Activated CD8-positive, alpha-beta memory T cell treated with anti-CD3 and anti-CD28 coated beads, Interleukin-2, amount 50 U/mL, for 24 hours (primary cell): ENCODE measurements around the gene SLC25A18.
"Not testable (repeated sequence)": the region's sequence is repeated elsewhere in the genome, so short reads cannot be mapped to it uniquely, and the experiment has no call there.

Experiments used
- DNase-seq: peaks from one replicate; pipeline ENCODE4 v3.0.0-alpha.2; 2020; ENCODE audit errors: extremely low read depth

SLC25A18 gene, protein sequence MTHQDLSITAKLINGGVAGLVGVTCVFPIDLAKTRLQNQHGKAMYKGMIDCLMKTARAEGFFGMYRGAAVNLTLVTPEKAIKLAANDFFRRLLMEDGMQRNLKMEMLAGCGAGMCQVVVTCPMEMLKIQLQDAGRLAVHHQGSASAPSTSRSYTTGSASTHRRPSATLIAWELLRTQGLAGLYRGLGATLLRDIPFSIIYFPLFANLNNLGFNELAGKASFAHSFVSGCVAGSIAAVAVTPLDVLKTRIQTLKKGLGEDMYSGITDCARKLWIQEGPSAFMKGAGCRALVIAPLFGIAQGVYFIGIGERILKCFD

DNA sequence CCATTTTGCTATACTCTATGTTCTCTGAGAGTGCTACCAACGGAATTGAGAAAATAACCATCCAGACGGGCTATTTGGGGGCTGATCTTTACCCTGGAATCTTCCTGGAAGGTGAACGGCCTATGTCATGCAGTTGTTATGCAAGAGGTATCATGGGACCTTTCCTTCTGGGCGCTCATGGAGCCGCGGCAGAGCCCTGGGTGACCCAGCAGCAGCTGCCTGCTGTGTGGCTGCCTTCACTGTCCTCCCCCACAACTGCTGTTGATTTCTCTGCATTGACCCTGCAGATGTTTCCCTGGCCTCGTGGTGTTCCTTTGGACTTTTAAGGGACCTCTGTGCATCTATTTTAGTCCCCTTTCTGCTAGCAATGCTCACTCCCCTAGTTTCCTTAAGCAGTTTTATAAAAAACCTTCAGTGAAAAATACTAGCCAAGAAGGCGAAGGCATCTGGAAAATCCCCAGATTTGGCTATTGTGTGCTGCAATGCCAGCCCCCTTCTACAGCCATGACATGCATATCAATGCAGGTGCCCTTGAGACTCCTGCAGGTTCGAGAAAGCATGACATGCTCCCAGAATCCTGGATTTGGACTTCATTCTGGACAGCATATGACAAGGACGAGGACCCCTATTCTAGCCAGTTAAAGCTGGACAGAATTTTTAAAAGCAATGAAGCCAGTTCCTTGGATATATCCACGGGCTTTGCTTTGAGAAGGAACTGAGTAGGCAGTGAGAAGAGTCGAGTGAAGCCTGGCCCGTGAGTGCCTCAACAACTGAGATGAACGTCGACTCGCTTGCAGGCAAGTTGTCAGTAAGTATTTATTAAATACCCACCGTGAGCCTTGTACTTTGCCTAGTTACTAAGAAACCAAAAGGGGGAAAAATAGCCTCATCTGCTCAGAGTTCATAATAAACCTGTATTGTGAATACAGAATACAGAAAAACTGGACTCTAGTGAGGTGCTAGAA, at the start of gene SLC25A18:
SLC25A18 (plus strand) TSS at position 593 of the 965 bp plus-strand sequence. CDS start 16,447 bp downstream, outside the sequence.
- no peak for DNase-seq

GRCh38 chr22:17513612-17514011, 49.7 kb upstream of the SLC25A18 start:
- DNase-seq, result no peak

GRCh38 chr22:17514084-17514483, 49.2 kb upstream of the SLC25A18 start:
- no peak for DNase-seq

DNA sequence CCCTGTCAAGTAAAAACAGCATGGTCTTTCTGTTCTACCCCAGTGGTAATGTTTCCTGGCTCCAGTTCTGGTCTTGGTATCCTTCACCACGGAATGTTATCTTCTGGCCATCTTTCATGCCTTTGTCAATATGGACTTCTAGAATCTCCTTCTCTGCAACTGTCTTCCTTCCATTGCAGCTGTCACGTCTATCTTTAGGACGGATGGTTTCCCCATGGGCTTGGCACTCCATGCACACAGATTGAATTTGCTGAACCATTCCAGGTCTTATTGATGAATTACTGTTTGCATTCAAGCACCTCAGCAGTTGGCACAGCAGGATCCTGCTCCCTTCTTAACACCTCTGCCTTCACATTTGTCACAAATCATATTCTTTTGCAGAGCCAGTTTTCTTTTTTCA, 44.9 kb upstream of the SLC25A18 start:
- DNase-seq, result no peak

DNA sequence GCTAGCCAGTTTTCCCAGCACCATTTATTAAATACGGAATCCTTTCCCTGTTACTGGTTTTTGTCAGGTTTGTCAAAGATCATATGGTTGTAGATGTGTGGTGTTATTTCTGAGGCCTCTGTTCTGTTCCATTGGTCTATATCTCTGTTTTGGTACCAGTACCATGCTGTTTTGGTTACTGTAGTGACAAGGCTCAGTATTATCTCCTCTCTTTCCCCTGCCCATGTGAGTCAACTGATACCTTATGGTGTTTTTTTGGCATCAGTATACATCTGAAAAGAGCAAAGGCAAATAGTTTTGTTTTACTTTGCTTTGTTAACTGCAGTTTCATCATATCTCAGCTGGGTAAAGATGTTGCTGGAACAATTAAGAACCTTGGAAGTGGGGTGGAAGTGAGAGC, 41.3 kb upstream of the SLC25A18 start:
- not testable (repeated sequence) for DNase-seq

- DNase-seq, result no peak
These were observed 39.4 kb upstream of the SLC25A18 start for GRCh38 chr22:17523925-17524324.

GRCh38 chr22:17536269-17536668, 27.0 kb upstream of the SLC25A18 start:
- no peak for DNase-seq

- no peak for DNase-seq
These were observed 26.1 kb upstream of the SLC25A18 start for GRCh38 chr22:17537155-17537554.

DNA sequence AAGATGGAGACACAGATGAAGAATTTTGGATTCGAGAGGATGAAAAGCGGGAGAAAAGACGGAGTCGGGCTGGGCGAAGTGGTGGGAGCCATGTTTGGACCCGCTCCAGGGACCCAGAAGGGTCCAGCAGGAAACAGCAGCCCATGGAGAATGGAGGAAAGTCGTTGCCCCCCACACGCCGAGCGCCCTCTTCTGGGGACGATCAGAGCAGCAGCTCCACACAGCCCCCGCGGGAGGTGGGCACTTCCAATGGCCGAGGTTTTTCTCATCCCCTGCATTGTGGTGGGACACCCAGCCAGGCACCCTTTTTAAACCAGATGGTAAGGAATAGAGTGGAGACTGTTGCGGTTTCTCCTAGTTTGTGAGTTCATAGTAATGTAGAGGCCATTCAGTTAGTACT, 22.8 kb upstream of the SLC25A18 start:
- DNase-seq, result no peak

- no peak for DNase-seq
These were observed 21.8 kb upstream of the SLC25A18 start for GRCh38 chr22:17541476-17541875.

GRCh38 chr22:17542452-17542851, 20.8 kb upstream of the SLC25A18 start:
- DNase-seq, result no peak

GRCh38 chr22:17548010-17548755, 15.1 kb upstream of the SLC25A18 start:
- no peak for DNase-seq

- DNase-seq, result no peak
These were observed 14.6 kb upstream of the SLC25A18 start for GRCh38 chr22:17548756-17549035.

GRCh38 chr22:17549183-17549582, 14.1 kb upstream of the SLC25A18 start:
- no peak for DNase-seq

DNA sequence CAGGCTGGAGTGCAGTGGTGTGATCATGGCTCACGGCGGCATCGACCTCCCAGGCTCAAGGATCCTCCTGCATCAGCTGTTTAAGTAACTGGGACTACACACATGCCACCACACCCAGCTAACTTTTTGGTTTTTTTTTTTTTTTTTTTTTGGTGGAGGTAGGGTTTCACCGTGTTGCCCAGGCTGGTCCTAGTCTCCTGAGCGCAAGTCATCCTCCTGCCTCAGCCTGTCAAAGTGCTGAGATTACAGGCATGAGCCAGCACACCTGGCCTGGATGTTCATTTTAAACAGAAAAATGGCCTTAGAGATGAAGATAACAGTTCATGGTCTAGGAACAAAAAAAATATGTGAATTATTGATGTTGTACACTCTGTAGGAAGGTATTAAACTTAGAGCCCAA, 13.6 kb upstream of the SLC25A18 start:
- DNase-seq, result no peak

- no peak for DNase-seq
These were observed 10.6 kb upstream of the SLC25A18 start for GRCh38 chr22:17552737-17553136.

- DNase-seq, result no peak
These were observed 8.5 kb upstream of the SLC25A18 start for GRCh38 chr22:17554814-17555213.

DNA sequence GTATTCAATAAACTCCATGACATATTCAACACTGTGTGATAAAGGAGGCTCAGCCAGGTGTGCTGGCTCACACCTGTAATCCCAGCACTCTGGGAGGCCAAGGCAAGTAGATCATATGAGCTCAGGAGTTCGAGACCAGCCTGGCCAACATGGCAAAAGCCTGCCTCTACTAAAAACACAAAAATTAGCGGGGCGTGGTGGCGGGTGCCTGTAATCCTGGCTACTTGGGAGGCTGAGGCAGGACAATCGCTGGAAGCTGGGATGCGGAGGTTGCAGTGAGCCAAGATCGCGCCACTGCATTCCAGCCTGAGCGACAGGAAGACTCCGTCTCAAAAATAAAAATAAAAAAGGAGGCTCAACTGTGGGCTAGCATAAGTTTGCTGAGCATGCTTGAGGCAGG, 4.1 kb upstream of the SLC25A18 start:
- DNase-seq, result no peak

- DNase-seq, result no peak
These were observed 666 bp downstream of the SLC25A18 start for GRCh38 chr22:17563936-17564391.

DNA sequence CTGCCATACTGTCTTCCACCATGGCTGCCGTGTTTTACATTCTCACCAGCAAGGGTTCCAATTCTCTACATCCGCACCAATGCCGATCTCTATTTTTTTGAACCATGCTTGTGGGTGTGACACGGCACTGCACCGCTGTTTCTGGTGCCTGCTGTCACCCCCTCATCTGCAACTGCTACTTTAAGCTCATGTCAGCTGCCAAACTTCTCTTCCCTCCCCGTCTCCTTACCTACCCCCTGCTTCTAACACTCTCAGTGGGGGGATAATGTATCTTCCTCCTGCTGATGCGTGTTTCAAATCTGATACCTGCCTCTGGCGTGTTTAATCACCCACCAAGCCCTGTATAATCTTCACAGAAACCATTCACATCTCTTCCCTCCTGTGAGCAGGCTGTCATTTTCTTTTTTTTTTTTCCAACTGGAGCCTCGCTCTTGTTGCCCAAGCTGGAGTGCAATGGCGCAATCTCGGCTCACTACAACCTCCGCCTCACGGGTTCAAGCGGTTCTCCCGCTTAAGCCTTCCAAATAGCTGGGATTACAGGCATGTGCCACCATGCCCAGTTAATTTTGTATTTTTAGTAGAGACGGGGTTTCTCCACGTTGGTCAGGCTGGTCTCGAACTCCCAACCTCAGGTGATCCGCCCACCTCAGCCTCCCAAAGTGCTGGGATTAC, 2.9 kb downstream of the SLC25A18 start:
- not testable (repeated sequence) for DNase-seq

GRCh38 chr22:17566776-17567175, 3.5 kb downstream of the SLC25A18 start:
- DNase-seq, result no peak
